WTC11 (cell line): ENCODE data around the gene ABCB7. TPM values are rescaled to one million over a fixed set of nuclear protein-coding genes. Genes with fewer than 3 reads are reported as not detected.
A peak's percentile ranks its signal among the peaks of the same experiment; 100 is the strongest.

ENCODE experiments used
- ATAC-seq: fragments of 200-7000 bp; cut with Tn5 transposase; 2 replicates; pipeline ENCODE4 v1.10.0; 2021; ENCODE audit warnings: mild to moderate bottlenecking, moderate library complexity
- CTCF ChIA-PET: fragments of 300-600 bp; sonication (Branson Sonifier 250); formaldehyde crosslinking; loops from one replicate; lab custom pipeline; 2021; ENCODE audit warnings: antibody characterized with exemption; lab: Charles Lee
- POLR2A ChIA-PET: fragments of 350-600 bp; sonication (Branson Sonifier 250); formaldehyde crosslinking; loops from one replicate; lab custom pipeline; 2021; ENCODE audit warnings: antibody characterized with exemption; lab: Charles Lee
- DNase-seq: peaks from one replicate; pipeline ENCODE4 v3.0.0; 2021; ENCODE audit warnings: low spot score
- H3K27ac Mint-ChIP-seq: 2 replicates; pipeline ENCODE4 v1.8.0; 2021; ENCODE audit warnings: mixed read lengths
- H3K27me3 Mint-ChIP-seq: 2 replicates; pipeline ENCODE4 v1.8.0; 2021; ENCODE audit warnings: low read depth, mild to moderate bottlenecking, moderate library complexity, mixed read lengths
- H3K36me3 Mint-ChIP-seq: 2 replicates; pipeline ENCODE4 v1.8.0; 2021; ENCODE audit warnings: mixed read lengths
- H3K4me1 Mint-ChIP-seq: 2 replicates; pipeline ENCODE4 v1.8.0; 2022; ENCODE audit warnings: mixed read lengths
- H3K4me3 Mint-ChIP-seq: 2 replicates; pipeline ENCODE4 v1.8.0; 2021; ENCODE audit warnings: mild to moderate bottlenecking, moderate library complexity, mixed read lengths
- H3K9me3 Mint-ChIP-seq: 2 replicates; pipeline ENCODE4 v1.8.0; 2021; ENCODE audit warnings: mixed read lengths
- ATF3 ChIP-seq: sonication (generic); formaldehyde crosslinking; conservative IDR thresholded peaks from 2 replicates; pipeline ENCODE4 v1.8.1; 2022; ENCODE audit warnings: mild to moderate bottlenecking, missing genetic modification reagents
- CBFB ChIP-seq: sonication (generic); formaldehyde crosslinking; IDR thresholded peaks from 2 replicates; pipeline ENCODE4 v1.8.1; 2022; ENCODE audit warnings: mild to moderate bottlenecking, low read depth, missing genetic modification reagents
- CREB1 ChIP-seq: sonication (generic); formaldehyde crosslinking; IDR thresholded peaks from 2 replicates; pipeline ENCODE4 v1.8.0; 2023; ENCODE audit warnings: mild to moderate bottlenecking, missing genetic modification reagents
- GABPB1 ChIP-seq: sonication (generic); formaldehyde crosslinking; IDR thresholded peaks from 2 replicates; pipeline ENCODE4 v1.8.1; 2023; ENCODE audit warnings: mild to moderate bottlenecking, missing genetic modification reagents
- GTF2I ChIP-seq: fragments of 250-450 bp; sonication (Bioruptor Pico); conservative IDR thresholded peaks from 2 replicates; pipeline ENCODE4 v1.4.0; 2021; ENCODE audit warnings: mild to moderate bottlenecking
- HMGXB4 ChIP-seq: sonication (generic); formaldehyde crosslinking; IDR thresholded peaks from 2 replicates; pipeline ENCODE4 v1.8.1; 2023; ENCODE audit warnings: mild to moderate bottlenecking, moderate library complexity, missing genetic modification reagents
- IRF2 ChIP-seq: sonication (generic); formaldehyde crosslinking; IDR thresholded peaks from 2 replicates; pipeline ENCODE4 v1.8.0; 2022; ENCODE audit warnings: low read depth, missing genetic modification reagents, borderline replicate concordance
- MYBL2 ChIP-seq: sonication (generic); formaldehyde crosslinking; IDR thresholded peaks from 2 replicates; pipeline ENCODE4 v1.8.1; 2023; ENCODE audit warnings: mild to moderate bottlenecking, moderate library complexity, missing genetic modification reagents
- NR1H2 ChIP-seq: sonication (generic); formaldehyde crosslinking; IDR thresholded peaks from 2 replicates; pipeline ENCODE4 v1.9.0; 2021; ENCODE audit warnings: mild to moderate bottlenecking, moderate library complexity, missing genetic modification reagents
- NR3C1 ChIP-seq: sonication (generic); formaldehyde crosslinking; conservative IDR thresholded peaks from 2 replicates; pipeline ENCODE4 v1.8.1; 2023; ENCODE audit warnings: low read depth, mild to moderate bottlenecking, missing genetic modification reagents
- RELA ChIP-seq: sonication (generic); formaldehyde crosslinking; IDR thresholded peaks from 2 replicates; pipeline ENCODE4 v1.8.1; 2022; ENCODE audit warnings: missing genetic modification reagents, mild to moderate bottlenecking, borderline replicate concordance
- SMAD4 ChIP-seq: sonication (generic); formaldehyde crosslinking; IDR thresholded peaks from 2 replicates; pipeline ENCODE4 v1.8.0; 2022; ENCODE audit warnings: mild to moderate bottlenecking, missing genetic modification reagents
- SOX15 ChIP-seq: fragments of 250-450 bp; sonication (Bioruptor Pico); IDR thresholded peaks from 2 replicates; pipeline ENCODE4 v1.9.0; 2021; ENCODE audit warnings: mild to moderate bottlenecking
- TCF7 ChIP-seq: sonication (generic); formaldehyde crosslinking; IDR thresholded peaks from 2 replicates; pipeline ENCODE4 v1.8.0; 2022; ENCODE audit warnings: mild to moderate bottlenecking, low read depth, missing genetic modification reagents, moderate library complexity
- USF2 ChIP-seq: sonication (generic); formaldehyde crosslinking; IDR thresholded peaks from 2 replicates; pipeline ENCODE4 v1.8.1; 2023; ENCODE audit warnings: mild to moderate bottlenecking, missing genetic modification reagents, moderate library complexity
- ZNF425 ChIP-seq: fragments of 250-450 bp; sonication (Bioruptor Pico); conservative IDR thresholded peaks from 2 replicates; pipeline ENCODE4 v1.9.0; 2021; ENCODE audit warnings: mild to moderate bottlenecking
- ZNF512 ChIP-seq: sonication (generic); formaldehyde crosslinking; IDR thresholded peaks from 2 replicates; pipeline ENCODE4 v1.8.1; 2022; ENCODE audit warnings: missing genetic modification reagents, borderline replicate concordance
- ZNF532 ChIP-seq: fragments of 250-450 bp; sonication (Bioruptor Pico); IDR thresholded peaks from 2 replicates; pipeline ENCODE4 v1.9.0; 2021; ENCODE audit warnings: mild to moderate bottlenecking, borderline replicate concordance
- ZNF671 ChIP-seq: fragments of 250-450 bp; sonication (Bioruptor Pico); IDR thresholded peaks from 2 replicates; pipeline ENCODE4 v1.8.0; 2021; ENCODE audit warnings: mild to moderate bottlenecking
- total RNA-seq: library from RNA; stranded (reverse); gene quantifications from 3 replicates; pipeline ENCODE4 v1.2.3, GENCODE V29; 2021

The ABCB7 gene
- total RNA-seq, 1 experiment from 2014 or later = 41.6 TPM

- TF ChIP-seq ATF3 (CRISPR knock-in tag) (no peak), IRF2 (CRISPR knock-in tag) (no peak), ZNF532 (CRISPR knock-in tag) (no peak)
Measured at GRCh38 chrX:75158054-75158453, 2.0 kb upstream of the ABCB7 start (continued).

GRCh38 chrX:75156531-75156945, 455 bp upstream of the ABCB7 start:
- Mint-ChIP-seq H3K4me3 (peak overlapping the region; percentile 90), H3K4me1 (peaks cover 21% of the 10 kb centered on the region), H3K27ac (peak overlapping the region; percentile 95), H3K9me3 (no peaks in the 10 kb centered on the region), H3K27me3 (no peaks in the 10 kb centered on the region), H3K36me3 (no peaks in the 10 kb centered on the region)
- POLR2A ChIA-PET = no interaction called here
- ATAC-seq (no peak), DNase-seq (no peak)
- CTCF ChIA-PET = no interaction called here
- TF ChIP-seq SMAD4 (CRISPR knock-in tag) (no peak), CBFB (CRISPR knock-in tag) (no peak), ZNF425 (no peak), MYBL2 (CRISPR knock-in tag) (no peak), ATF3 (CRISPR knock-in tag) (no peak), GTF2I (CRISPR knock-in tag) (no peak), GABPB1 (CRISPR knock-in tag) (no peak), IRF2 (CRISPR knock-in tag) (no peak), TCF7 (CRISPR knock-in tag) (no peak), CREB1 (CRISPR knock-in tag) (no peak), NR1H2 (CRISPR knock-in tag) (no peak), NR3C1 (CRISPR knock-in tag) (no peak), RELA (CRISPR knock-in tag) (no peak)

GRCh38 chrX:75155447-75155826, 646 bp downstream of the ABCB7 start:
- DNase-seq (no peak), ATAC-seq (no peak)
- CTCF ChIA-PET = no interaction called here
- Mint-ChIP-seq H3K4me3 (peak overlapping the region; percentile 90), H3K9me3 (no peaks in the 10 kb centered on the region), H3K27ac (peak overlapping the region; percentile 95; the same call in 1 of the 2 replicates), H3K27me3 (no peaks in the 10 kb centered on the region), H3K4me1 (peaks cover 21% of the 10 kb centered on the region), H3K36me3 (no peaks in the 10 kb centered on the region)
- POLR2A ChIA-PET = no interaction called here
- TF ChIP-seq GTF2I (CRISPR knock-in tag) (no peak), ZNF671 (CRISPR knock-in tag) (no peak), ZNF512 (CRISPR knock-in tag) (no peak), HMGXB4 (CRISPR knock-in tag) (no peak), SOX15 (CRISPR knock-in tag) (no peak), USF2 (CRISPR knock-in tag) (no peak)
